DOHH2 (cell line): ENCODE data around the gene PLA2G12A.

Source experiments
- H3F3A ChIP-seq: fragments of 200-600 bp; sonication (generic), shearing (Covaris generic); 2 replicates; pipeline ENCODE4 v1.6.0; 2016; ENCODE audit warnings: antibody characterized with exemption, mild to moderate bottlenecking; ENCODE audit not compliant: control insufficient read depth, insufficient read depth
- H3K27ac ChIP-seq: fragments of 200-600 bp; sonication (generic); 2 replicates; pipeline ENCODE4 v1.5.1; 2014; ENCODE audit warnings: low read depth, mild to moderate bottlenecking, low read length, moderate library complexity
- H3K27me3 ChIP-seq: fragments of 200-600 bp; sonication (generic); 2 replicates; pipeline ENCODE4 v1.6.1; 2014; ENCODE audit warnings: mild to moderate bottlenecking, low read length, mixed read lengths; ENCODE audit not compliant: control insufficient read depth
- H3K36me3 ChIP-seq: fragments of 200-600 bp; sonication (generic); 2 replicates; pipeline ENCODE4 v1.6.1; 2014; ENCODE audit warnings: mild to moderate bottlenecking, low read length, moderate library complexity, mixed read lengths; ENCODE audit not compliant: control insufficient read depth
- H3K4me1 ChIP-seq: fragments of 200-600 bp; sonication (generic); 2 replicates; pipeline ENCODE4 v1.6.1; 2014; ENCODE audit warnings: mild to moderate bottlenecking, low read length, mixed read lengths; ENCODE audit not compliant: control insufficient read depth
- H3K4me2 ChIP-seq: fragments of 200-600 bp; sonication (generic); 2 replicates; pipeline ENCODE4 v1.6.0; 2014; ENCODE audit warnings: mild to moderate bottlenecking, low read length, moderate library complexity
- H3K4me3 ChIP-seq: fragments of 200-600 bp; sonication (generic); 2 replicates; pipeline ENCODE4 v1.5.1; 2014; ENCODE audit warnings: mild to moderate bottlenecking, low read length, mixed read lengths
- H3K79me2 ChIP-seq: fragments of 200-600 bp; sonication (generic); 2 replicates; pipeline ENCODE4 v1.6.1; 2014; ENCODE audit warnings: mild to moderate bottlenecking, low read length, mixed read lengths; ENCODE audit not compliant: control insufficient read depth
- H3K9me2 ChIP-seq: fragments of 200-600 bp; sonication (generic); replicated peaks from 2 replicates; pipeline ENCODE4 v1.6.1; 2014; ENCODE audit warnings: mild to moderate bottlenecking, low read length, mixed read lengths; ENCODE audit not compliant: control insufficient read depth
- H3K9me3 ChIP-seq: fragments of 200-600 bp; sonication (generic); 2 replicates; pipeline ENCODE4 v1.6.1; 2014; ENCODE audit warnings: antibody characterized with exemption, low read length, mixed read lengths; ENCODE audit not compliant: control insufficient read depth, insufficient read depth
- H4K20me1 ChIP-seq: fragments of 200-600 bp; sonication (generic); 2 replicates; pipeline ENCODE4 v1.6.0; 2014; ENCODE audit warnings: low read depth, mild to moderate bottlenecking, antibody characterized with exemption, low read length, moderate library complexity; ENCODE audit not compliant: control insufficient read depth, insufficient read depth
- EZH2phosphoT487 ChIP-seq: fragments of 200-600 bp; sonication (generic); IDR thresholded peaks from 2 replicates; pipeline ENCODE4 v1.6.1; 2017; ENCODE audit warnings: borderline replicate concordance, mild to moderate bottlenecking, antibody characterized with exemption, low read length, moderate library complexity, mixed read lengths
- TF ChIP-seq, protein P1 (sequence below): fragments of 200-600 bp; sonication (generic); IDR thresholded peaks from one replicate; pipeline ENCODE4 v1.5.1; 2014; ENCODE audit warnings: antibody characterized with exemption, mild to moderate bottlenecking, low read depth, low read length; ENCODE audit not compliant: poor library complexity, severe bottlenecking

The PLA2G12A gene

DNA sequence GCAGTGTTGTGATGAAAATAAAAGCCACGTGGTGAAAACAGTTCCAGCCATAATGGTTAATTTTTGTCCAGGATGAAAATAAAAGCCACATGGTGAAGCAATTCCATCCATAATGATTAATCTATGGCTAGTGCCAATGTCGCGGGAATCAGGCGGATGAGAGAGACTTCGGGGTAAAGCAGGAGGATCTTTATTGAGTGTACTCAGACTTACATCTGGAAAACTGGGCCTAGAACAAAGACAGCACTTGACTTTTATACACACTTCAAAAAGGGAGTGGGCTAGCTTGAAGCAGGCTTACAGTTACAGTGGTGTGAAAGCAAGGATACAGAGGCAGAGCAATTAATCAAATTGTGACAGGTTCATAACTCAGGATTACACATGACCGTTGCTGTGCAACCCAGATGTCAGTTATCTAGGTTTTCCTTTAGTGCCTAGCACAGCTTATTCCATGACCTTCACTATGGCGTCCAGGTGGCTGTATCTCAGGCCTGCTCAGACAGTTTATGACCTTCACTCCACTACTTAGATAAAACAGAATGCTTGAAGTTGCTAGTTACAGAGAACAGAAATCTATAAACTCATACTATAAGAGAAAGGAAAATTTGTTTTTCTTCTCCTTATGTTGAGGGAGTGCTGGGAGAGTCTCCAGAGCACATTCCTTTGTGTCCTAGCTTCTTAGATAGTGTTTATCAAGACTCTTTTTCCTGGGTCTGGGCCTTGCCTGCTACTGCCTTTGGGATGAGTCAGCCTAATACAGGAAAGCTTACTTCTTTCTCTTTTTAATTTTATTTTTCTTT, 5.9 kb upstream of the PLA2G12A start:
- Histone ChIP-seq H3K27me3 (no peaks in the 10 kb centered on the region), H3K36me3 (no peaks in the 10 kb centered on the region), H3K27ac (no peak overlapping the region), H3F3A (0 out of 2 replicates have a peak, but pooled peaks cover 5% of the 10 kb centered on the region), H3K4me1 (peaks cover 1% of the 10 kb centered on the region), H3K79me2 (no peaks in the 10 kb centered on the region), H3K4me2 (no peak overlapping the region), H3K4me3 (no peak overlapping the region), H4K20me1 (no peaks in the 10 kb centered on the region), H3K9me3 (no peaks in the 10 kb centered on the region), H3K9me2 (no peaks in the 10 kb centered on the region)
- TF ChIP-seq, protein P1, sequence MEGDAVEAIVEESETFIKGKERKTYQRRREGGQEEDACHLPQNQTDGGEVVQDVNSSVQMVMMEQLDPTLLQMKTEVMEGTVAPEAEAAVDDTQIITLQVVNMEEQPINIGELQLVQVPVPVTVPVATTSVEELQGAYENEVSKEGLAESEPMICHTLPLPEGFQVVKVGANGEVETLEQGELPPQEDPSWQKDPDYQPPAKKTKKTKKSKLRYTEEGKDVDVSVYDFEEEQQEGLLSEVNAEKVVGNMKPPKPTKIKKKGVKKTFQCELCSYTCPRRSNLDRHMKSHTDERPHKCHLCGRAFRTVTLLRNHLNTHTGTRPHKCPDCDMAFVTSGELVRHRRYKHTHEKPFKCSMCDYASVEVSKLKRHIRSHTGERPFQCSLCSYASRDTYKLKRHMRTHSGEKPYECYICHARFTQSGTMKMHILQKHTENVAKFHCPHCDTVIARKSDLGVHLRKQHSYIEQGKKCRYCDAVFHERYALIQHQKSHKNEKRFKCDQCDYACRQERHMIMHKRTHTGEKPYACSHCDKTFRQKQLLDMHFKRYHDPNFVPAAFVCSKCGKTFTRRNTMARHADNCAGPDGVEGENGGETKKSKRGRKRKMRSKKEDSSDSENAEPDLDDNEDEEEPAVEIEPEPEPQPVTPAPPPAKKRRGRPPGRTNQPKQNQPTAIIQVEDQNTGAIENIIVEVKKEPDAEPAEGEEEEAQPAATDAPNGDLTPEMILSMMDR, result no peak
- no peak for TF ChIP-seq EZH2phosphoT487

DNA sequence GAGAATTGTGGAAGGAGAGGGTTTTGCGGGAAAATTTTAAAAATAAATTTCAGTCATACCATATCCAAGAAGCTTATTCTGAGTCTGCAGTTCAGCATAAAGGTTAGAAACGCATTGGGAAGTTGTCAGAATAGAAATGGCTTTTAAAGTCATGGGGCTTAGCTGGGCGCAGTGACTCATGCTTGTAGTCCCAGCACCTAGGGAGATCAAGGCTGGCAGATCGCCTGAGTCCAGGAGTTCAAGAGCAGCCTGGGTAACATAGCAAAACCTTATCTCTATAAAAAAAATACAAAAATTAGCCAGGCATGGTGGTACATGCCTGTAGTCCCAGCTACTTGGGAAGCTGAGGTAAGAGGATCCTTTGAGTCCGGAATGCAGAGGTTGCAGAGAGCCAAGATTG, 3.9 kb upstream of the PLA2G12A start:
- Histone ChIP-seq H3K9me3 (no peaks in the 10 kb centered on the region), H3K4me1 (peaks cover 11% of the 10 kb centered on the region), H3K79me2 (peaks cover 10% of the 10 kb centered on the region), H3K36me3 (no peaks in the 10 kb centered on the region), H3F3A (0 out of 2 replicates have a peak, but pooled peaks cover 5% of the 10 kb centered on the region), H4K20me1 (no peaks in the 10 kb centered on the region), H3K9me2 (no peaks in the 10 kb centered on the region), H3K27me3 (no peaks in the 10 kb centered on the region), H3K4me3 (no peak overlapping the region), H3K27ac (no peak overlapping the region), H3K4me2 (no peak overlapping the region)
- TF ChIP-seq, protein P1, result no peak
- TF ChIP-seq EZH2phosphoT487, result no peak

DNA sequence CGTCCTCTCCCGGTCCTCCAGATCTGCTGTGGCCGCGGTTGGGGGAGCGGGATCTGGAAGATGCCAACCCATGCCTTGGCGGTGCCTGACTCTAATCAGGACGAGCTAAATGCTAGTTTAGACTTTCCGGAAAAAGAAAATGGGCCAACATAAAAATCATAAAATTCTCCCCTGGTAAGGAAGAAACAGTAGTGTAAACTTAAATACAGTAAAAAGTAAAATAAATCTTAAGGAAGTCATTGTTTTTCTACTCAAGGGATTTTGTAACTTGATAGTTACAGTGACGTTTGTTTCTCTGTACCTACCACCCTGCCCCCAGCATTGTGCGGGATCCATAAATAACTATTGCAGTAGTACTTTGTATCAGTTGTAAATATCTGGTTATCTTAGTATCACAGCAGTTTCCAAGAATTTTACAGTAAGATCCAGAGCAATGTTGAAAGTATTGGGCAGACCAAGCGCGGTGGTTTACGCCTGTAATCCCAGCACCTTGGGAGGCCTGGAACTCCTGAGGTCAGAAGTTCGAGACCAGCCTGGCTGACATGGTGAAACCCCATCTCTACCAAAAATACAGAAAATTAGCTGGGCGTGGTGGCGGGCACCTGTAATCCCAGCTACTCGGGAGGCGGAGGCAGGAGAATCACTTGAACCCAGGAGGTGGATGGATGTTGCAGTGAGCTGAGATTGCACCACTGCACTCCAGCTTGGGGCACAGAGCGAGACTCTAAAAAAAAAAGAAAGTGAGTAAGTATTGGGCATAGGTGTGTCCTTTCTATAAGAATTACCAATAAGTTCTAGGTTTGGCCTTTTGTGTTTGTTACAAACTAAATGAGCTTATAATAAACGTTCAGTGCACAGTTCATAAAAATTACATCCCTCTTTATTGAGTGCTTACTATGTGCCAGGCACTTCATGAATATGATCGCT, 1.0 kb upstream of the PLA2G12A start:
- Histone ChIP-seq H3K27me3 (no peaks in the 10 kb centered on the region), H3K36me3 (no peaks in the 10 kb centered on the region), H3K9me3 (no peaks in the 10 kb centered on the region), H4K20me1 (no peaks in the 10 kb centered on the region), H3F3A (0 out of 2 replicates have a peak, but pooled peaks cover 5% of the 10 kb centered on the region), H3K27ac (no peak overlapping the region), H3K9me2 (no peaks in the 10 kb centered on the region), H3K79me2 (peaks cover 35% of the 10 kb centered on the region), H3K4me2 (peak overlapping the region; percentile 83), H3K4me3 (peak overlapping the region; percentile 79), H3K4me1 (peaks cover 21% of the 10 kb centered on the region)
- TF ChIP-seq, protein P1, result no peak
- TF ChIP-seq EZH2phosphoT487, result no peak
